ENCODE data around the gene SLC17A7. TPM values are rescaled to one million over a fixed set of nuclear protein-coding genes. Genes with fewer than 3 reads are reported as not detected.

The SLC17A7 gene
- total and polyA plus RNA-seq, 9 of the 15 experiments (the other 6 are each of a cell fraction or from before 2014, with no cell fraction given): 1.1 to 15.7 (median 2.4) TPM

DNA sequence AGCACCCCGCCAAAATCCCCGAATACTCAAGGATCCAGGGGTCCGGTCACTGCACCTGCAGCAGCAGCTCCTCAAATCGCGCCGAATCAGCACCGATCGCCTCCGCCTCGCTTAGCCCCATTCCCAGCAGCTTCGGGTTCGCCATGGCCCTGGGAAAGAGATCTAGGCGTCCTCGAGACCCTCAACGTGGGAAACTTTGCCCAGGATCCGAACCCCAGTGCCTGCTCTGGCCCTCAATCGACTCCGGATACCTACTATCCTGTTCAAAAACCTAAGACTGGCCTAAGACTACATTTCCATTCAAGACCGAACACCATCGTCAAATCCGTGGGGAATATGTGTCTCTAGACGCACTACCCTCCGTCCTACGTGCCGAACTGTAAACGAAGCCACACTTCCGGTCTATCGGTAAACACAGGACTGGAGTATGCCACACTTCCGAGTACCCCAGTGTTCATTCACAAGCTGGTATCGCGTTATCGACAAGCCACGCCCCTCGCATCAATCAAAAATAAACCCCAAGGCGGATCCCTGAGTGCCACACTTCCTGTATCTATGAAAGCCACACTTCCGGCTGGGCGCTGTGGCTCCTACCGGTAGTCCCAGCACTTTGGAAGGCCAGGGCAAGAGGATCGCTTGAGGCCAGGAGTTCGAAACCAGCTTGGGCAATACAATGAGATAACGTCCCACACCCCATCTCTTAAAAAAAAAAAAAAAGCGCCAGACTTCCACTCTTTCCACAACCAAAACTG is 10.3 kb upstream of the SLC17A7 start, which contains the start of gene PIH1D1 (continued):
- TF ChIP-seq, protein P1, sequence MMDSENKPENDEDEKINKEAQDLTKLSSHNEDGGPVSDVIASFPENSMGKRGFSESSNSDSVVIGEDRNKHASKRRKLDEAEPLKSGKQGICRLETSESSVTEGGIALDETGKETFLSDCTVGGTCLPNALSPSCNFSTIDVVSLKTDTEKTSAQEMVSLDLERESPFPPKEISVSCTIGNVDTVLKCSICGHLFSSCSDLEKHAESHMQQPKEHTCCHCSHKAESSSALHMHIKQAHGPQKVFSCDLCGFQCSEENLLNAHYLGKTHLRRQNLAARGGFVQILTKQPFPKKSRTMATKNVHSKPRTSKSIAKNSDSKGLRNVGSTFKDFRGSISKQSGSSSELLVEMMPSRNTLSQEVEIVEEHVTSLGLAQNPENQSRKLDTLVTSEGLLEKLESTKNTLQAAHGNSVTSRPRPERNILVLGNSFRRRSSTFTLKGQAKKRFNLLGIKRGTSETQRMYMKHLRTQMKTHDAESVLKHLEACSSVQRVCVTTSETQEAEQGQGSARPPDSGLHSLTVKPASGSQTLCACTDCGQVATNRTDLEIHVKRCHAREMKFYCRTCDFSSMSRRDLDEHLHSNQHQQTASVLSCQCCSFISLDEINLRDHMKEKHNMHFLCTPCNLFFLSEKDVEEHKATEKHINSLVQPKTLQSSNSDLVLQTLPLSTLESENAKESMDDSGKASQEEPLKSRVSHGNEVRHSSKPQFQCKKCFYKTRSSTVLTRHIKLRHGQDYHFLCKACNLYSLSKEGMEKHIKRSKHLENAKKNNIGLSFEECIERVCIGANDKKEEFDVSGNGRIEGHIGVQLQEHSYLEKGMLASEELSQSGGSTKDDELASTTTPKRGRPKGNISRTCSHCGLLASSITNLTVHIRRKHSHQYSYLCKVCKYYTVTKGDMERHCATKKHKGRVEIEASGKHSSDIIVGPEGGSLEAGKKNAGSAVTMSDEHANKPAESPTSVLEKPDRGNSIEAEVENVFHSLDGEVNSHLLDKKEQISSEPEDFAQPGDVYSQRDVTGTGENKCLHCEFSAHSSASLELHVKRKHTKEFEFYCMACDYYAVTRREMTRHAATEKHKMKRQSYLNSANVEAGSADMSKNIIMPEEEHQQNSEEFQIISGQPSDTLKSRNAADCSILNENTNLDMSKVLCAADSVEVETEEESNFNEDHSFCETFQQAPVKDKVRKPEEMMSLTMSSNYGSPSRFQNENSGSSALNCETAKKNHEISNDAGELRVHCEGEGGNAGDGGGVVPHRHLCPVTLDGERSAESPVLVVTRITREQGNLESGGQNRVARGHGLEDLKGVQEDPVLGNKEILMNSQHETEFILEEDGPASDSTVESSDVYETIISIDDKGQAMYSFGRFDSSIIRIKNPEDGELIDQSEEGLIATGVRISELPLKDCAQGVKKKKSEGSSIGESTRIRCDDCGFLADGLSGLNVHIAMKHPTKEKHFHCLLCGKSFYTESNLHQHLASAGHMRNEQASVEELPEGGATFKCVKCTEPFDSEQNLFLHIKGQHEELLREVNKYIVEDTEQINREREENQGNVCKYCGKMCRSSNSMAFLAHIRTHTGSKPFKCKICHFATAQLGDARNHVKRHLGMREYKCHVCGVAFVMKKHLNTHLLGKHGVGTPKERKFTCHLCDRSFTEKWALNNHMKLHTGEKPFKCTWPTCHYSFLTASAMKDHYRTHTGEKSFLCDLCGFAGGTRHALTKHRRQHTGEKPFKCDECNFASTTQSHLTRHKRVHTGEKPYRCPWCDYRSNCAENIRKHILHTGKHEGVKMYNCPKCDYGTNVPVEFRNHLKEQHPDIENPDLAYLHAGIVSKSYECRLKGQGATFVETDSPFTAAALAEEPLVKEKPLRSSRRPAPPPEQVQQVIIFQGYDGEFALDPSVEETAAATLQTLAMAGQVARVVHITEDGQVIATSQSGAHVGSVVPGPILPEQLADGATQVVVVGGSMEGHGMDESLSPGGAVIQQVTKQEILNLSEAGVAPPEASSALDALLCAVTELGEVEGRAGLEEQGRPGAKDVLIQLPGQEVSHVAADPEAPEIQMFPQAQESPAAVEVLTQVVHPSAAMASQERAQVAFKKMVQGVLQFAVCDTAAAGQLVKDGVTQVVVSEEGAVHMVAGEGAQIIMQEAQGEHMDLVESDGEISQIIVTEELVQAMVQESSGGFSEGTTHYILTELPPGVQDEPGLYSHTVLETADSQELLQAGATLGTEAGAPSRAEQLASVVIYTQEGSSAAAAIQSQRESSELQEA (IDR thresholded peaks at IDR 0.05; ENCODE audit: low read depth): no peak
- TF ChIP-seq, protein P2, sequence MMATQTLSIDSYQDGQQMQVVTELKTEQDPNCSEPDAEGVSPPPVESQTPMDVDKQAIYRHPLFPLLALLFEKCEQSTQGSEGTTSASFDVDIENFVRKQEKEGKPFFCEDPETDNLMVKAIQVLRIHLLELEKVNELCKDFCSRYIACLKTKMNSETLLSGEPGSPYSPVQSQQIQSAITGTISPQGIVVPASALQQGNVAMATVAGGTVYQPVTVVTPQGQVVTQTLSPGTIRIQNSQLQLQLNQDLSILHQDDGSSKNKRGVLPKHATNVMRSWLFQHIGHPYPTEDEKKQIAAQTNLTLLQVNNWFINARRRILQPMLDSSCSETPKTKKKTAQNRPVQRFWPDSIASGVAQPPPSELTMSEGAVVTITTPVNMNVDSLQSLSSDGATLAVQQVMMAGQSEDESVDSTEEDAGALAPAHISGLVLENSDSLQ (IDR thresholded peaks at IDR 0.05): peak; percentile 98
- TF ChIP-seq ZSCAN32 (CRISPR knock-in tag; IDR thresholded peaks at IDR 0.05): no peak
- TF ChIP-seq, protein P3, sequence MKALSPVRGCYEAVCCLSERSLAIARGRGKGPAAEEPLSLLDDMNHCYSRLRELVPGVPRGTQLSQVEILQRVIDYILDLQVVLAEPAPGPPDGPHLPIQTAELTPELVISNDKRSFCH (CRISPR knock-in tag; IDR thresholded peaks at IDR 0.05): no peak
- TF ChIP-seq, protein P3 (tag; IDR thresholded peaks at IDR 0.05): no peak
- TF ChIP-seq, protein P4, sequence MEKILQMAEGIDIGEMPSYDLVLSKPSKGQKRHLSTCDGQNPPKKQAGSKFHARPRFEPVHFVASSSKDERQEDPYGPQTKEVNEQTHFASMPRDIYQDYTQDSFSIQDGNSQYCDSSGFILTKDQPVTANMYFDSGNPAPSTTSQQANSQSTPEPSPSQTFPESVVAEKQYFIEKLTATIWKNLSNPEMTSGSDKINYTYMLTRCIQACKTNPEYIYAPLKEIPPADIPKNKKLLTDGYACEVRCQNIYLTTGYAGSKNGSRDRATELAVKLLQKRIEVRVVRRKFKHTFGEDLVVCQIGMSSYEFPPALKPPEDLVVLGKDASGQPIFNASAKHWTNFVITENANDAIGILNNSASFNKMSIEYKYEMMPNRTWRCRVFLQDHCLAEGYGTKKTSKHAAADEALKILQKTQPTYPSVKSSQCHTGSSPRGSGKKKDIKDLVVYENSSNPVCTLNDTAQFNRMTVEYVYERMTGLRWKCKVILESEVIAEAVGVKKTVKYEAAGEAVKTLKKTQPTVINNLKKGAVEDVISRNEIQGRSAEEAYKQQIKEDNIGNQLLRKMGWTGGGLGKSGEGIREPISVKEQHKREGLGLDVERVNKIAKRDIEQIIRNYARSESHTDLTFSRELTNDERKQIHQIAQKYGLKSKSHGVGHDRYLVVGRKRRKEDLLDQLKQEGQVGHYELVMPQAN (IDR thresholded peaks at IDR 0.05; ENCODE audit: borderline replicate concordance): peak; percentile 63
- TF ChIP-seq CHD2 (IDR thresholded peaks at IDR 0.05; ENCODE audit: low read depth, low read length): peak; percentile 97
- peak; percentile 98 to 99 for TF ChIP-seq FOXK2 (conservative IDR thresholded peaks at IDR 0.05 in 1 of 2, IDR thresholded peaks at IDR 0.05 in 1 of 2; ENCODE audit: low read depth in 2 of 2)
- TF ChIP-seq ZNF395 (CRISPR knock-in tag; IDR thresholded peaks at IDR 0.05): no peak
- no peak for TF ChIP-seq HMBOX1 (IDR thresholded peaks at IDR 0.05)
- TF ChIP-seq FOXJ3 (CRISPR knock-in tag; IDR thresholded peaks at IDR 0.05): no peak
- no peak for TF ChIP-seq ATF1 (CRISPR knock-in tag; IDR thresholded peaks at IDR 0.05)
- TF ChIP-seq ATF1 (tag; IDR thresholded peaks at IDR 0.05): peak; percentile 72
